Fibroblast of lung (primary cell): ENCODE results near the gene SIM1. TPM values are rescaled to one million over a fixed set of nuclear protein-coding genes. Genes with fewer than 3 reads are reported as not detected.

ENCODE experiments used
- DNase-seq, 2 donors: peaks; one replicate each; pipeline versions ENCODE4 v3.0.0 to v3.0.0-alpha.2; 2010; ENCODE audit warnings: low read depth in 2 of 2
- H2AFZ ChIP-seq: 2 replicates; pipeline ENCODE4 v1.5.1; 2012; ENCODE audit warnings: low read length, control low read depth, inconsistent platforms
- H3K27ac ChIP-seq: 2 replicates; pipeline ENCODE4 v1.5.1; 2011; ENCODE audit warnings: low read length, control low read depth; ENCODE audit not compliant: insufficient read depth
- H3K27me3 ChIP-seq: 2 replicates; pipeline ENCODE4 v1.5.1; 2011; ENCODE audit warnings: mild to moderate bottlenecking, low read length; ENCODE audit not compliant: control insufficient read depth, insufficient read depth
- H3K36me3 ChIP-seq: 2 replicates; pipeline ENCODE4 v1.5.1; 2011; ENCODE audit warnings: low read length; ENCODE audit not compliant: control insufficient read depth, insufficient read depth
- H3K4me1 ChIP-seq: 2 replicates; pipeline ENCODE4 v1.5.1; 2011; ENCODE audit warnings: low read length; ENCODE audit not compliant: control insufficient read depth, insufficient read depth; ENCODE audit errors: extremely low read depth
- H3K4me2 ChIP-seq: 2 replicates; pipeline ENCODE4 v1.5.1; 2011; ENCODE audit warnings: low read length, control low read depth; ENCODE audit not compliant: insufficient read depth; ENCODE audit errors: extremely low read depth
- H3K4me3 ChIP-seq, 4 experiments: fragments of 200-600 bp in 1 of 4; sonication (generic) in 1 of 4; replicated peaks in 1 of 4; 2 replicates each; pipeline ENCODE4 v1.5.1; 2011 to 2016; ENCODE audit warnings: low read length in 4 of 4, low read depth in 3 of 4, mild to moderate bottlenecking in 3 of 4, control low read depth in 2 of 4, inconsistent platforms in 1 of 4, mixed read lengths in 1 of 4; ENCODE audit not compliant: insufficient read depth in 1 of 4; ENCODE audit errors: control extremely low read depth in 1 of 4
- H3K79me2 ChIP-seq: 2 replicates; pipeline ENCODE4 v1.5.1; 2012; ENCODE audit warnings: mild to moderate bottlenecking, low read length, inconsistent platforms; ENCODE audit not compliant: control insufficient read depth, insufficient read depth
- H3K9ac ChIP-seq: 2 replicates; pipeline ENCODE4 v1.5.1; 2011; ENCODE audit warnings: mild to moderate bottlenecking, low read length, control low read depth; ENCODE audit not compliant: insufficient read depth
- H3K9me3 ChIP-seq: 2 replicates; pipeline ENCODE4 v1.5.1; 2012; ENCODE audit warnings: low read depth, low read length; ENCODE audit not compliant: control insufficient read depth, insufficient read depth
- H4K20me1 ChIP-seq: 2 replicates; pipeline ENCODE4 v1.5.1; 2011; ENCODE audit warnings: low read length; ENCODE audit not compliant: control insufficient read depth, insufficient read depth; ENCODE audit errors: extremely low read depth
- EZH2 ChIP-seq: IDR thresholded peaks from 2 replicates; pipeline ENCODE4 v1.5.1; 2012; ENCODE audit warnings: low read length, control low read depth, mild to moderate bottlenecking; ENCODE audit errors: missing control alignments
- polyA plus RNA-seq, 2 donors: library from polyadenylated mRNA; depleted of rRNA in 1 of 2; stranded (reverse) in 1 of 2; unstranded in 1 of 2; fragments of >200 nt; gene quantifications; 2 replicates each; pipeline ENCODE4 v1.2.1, GENCODE V29; 2011 to 2012; ENCODE audit warnings: missing spikeins in 1 of 2
- total RNA-seq: library from RNA; depleted of rRNA; stranded (reverse); fragments of >200 nt; gene quantifications from 2 replicates; pipeline ENCODE4 v1.2.1, GENCODE V29; 2014
- TF ChIP-seq, protein P1 (sequence below), 2 donors: IDR thresholded peaks in 1 of 2; conservative IDR thresholded peaks in 1 of 2; 1 replicate in 1 of 2; 2 replicates in 1 of 2; pipeline ENCODE4 v1.5.1; 2011 to 2012; ENCODE audit warnings: low read length in 2 of 2, control low read depth in 1 of 2, inconsistent platforms in 1 of 2, low read depth in 1 of 2, mild to moderate bottlenecking in 1 of 2

SIM1 gene
- total and polyA plus RNA-seq, 2 donors (not counting 1 experiment from before 2014, with no cell fraction given) = not detected

DNA sequence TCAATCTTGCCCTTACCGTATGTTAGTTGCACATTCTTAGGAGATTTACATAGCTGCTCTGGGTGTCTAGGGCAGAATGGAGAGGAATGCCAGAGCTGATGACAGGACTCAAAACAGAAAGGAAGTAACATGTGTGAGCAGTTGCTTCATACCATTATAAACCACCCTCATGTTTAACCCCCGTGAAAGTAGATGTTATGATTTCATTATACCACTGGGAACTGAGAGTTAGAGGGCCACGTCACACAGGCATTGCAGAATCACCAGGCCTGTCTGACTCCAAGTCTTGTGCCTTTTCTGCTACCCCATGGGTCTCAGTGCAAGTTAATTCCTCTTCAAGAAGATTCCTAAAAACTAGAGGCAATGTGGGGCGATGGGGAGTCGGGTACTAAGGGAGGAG is 23.5 kb upstream of the SIM1 start:
- Histone ChIP-seq H3K4me1 (no peaks in the 10 kb centered on the region), H2AFZ (no peak overlapping the region), H3K27ac (no peak overlapping the region), H3K9ac (no peak overlapping the region), H4K20me1 (no peaks in the 10 kb centered on the region), H3K79me2 (no peaks in the 10 kb centered on the region), H3K9me3 (no peaks in the 10 kb centered on the region), H3K4me3 (no peak overlapping the region), H3K4me2 (no peak overlapping the region), H3K27me3 (peaks cover 12% of the 10 kb centered on the region), H3K36me3 (no peaks in the 10 kb centered on the region)
- DNase-seq = no peak
- TF ChIP-seq, protein P1, sequence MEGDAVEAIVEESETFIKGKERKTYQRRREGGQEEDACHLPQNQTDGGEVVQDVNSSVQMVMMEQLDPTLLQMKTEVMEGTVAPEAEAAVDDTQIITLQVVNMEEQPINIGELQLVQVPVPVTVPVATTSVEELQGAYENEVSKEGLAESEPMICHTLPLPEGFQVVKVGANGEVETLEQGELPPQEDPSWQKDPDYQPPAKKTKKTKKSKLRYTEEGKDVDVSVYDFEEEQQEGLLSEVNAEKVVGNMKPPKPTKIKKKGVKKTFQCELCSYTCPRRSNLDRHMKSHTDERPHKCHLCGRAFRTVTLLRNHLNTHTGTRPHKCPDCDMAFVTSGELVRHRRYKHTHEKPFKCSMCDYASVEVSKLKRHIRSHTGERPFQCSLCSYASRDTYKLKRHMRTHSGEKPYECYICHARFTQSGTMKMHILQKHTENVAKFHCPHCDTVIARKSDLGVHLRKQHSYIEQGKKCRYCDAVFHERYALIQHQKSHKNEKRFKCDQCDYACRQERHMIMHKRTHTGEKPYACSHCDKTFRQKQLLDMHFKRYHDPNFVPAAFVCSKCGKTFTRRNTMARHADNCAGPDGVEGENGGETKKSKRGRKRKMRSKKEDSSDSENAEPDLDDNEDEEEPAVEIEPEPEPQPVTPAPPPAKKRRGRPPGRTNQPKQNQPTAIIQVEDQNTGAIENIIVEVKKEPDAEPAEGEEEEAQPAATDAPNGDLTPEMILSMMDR (conservative IDR thresholded peaks at IDR 0.05 in 1 of 2, IDR thresholded peaks at IDR 0.05 in 1 of 2; ENCODE audit: low read depth in 1 of 2, low read length in 2 of 2) = no peak
- TF ChIP-seq EZH2 = no peak

DNA sequence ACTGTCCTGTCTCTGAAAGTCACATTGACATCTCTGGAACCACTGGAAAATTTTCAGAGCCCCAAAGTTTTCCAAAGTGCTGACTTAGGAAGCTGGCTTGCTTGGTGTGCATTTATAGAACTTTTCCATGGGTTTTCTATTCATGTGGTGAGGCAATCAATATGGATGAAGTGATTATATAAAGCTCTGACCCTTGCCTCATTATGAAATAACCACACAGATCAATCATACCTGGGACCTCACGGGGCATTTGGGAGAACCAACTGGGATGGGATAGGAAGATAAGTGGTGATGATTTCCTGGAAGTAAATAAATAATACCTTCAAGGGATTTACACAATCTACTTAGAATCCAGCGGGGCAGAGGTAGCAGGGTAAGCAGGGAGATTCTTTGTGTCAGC is 22.9 kb upstream of the SIM1 start:
- Histone ChIP-seq H3K36me3 (no peaks in the 10 kb centered on the region), H4K20me1 (no peaks in the 10 kb centered on the region), H3K4me1 (no peaks in the 10 kb centered on the region), H2AFZ (no peak overlapping the region), H3K4me2 (no peak overlapping the region), H3K27ac (no peak overlapping the region), H3K27me3 (peaks cover 12% of the 10 kb centered on the region), H3K79me2 (no peaks in the 10 kb centered on the region), H3K4me3 (no peak overlapping the region), H3K9me3 (no peaks in the 10 kb centered on the region), H3K9ac (no peak overlapping the region)
- TF ChIP-seq EZH2 = no peak
- TF ChIP-seq, protein P1 (conservative IDR thresholded peaks at IDR 0.05 in 1 of 2, IDR thresholded peaks at IDR 0.05 in 1 of 2; ENCODE audit: low read depth in 1 of 2, low read length in 2 of 2) = no peak
- no peak for DNase-seq

DNA sequence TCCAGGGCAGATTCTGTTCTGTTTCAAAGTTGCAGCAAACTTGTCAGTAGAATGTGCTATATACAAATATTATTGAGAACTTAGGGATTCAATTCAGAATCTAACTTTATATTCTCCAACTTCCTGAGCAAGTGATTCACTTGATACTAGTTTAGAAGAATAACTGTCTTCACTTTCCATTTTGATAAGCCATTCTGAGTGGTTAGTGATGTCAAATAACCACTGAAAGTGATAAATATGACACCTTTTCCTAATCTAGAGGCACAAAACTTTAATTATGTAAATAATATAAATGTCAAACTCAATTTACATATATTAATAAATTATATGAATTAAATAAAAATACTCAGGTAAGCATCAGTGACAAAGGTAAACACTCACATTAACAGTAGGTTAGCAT is 20.5 kb upstream of the SIM1 start:
- H4K20me1 ChIP-seq = no peaks in the 10 kb centered on the region
- H3K4me2 ChIP-seq = no peak overlapping the region
- no peak for DNase-seq
- H3K27me3 ChIP-seq = peaks cover 10% of the 10 kb centered on the region
- no peak overlapping the region for H3K9ac ChIP-seq
- no peak for TF ChIP-seq EZH2
- TF ChIP-seq, protein P1 (conservative IDR thresholded peaks at IDR 0.05 in 1 of 2, IDR thresholded peaks at IDR 0.05 in 1 of 2; ENCODE audit: low read depth in 1 of 2, low read length in 2 of 2) = no peak
- no peak overlapping the region for H2AFZ ChIP-seq
- no peaks in the 10 kb centered on the region for H3K9me3 ChIP-seq
- H3K4me3 ChIP-seq = no peak overlapping the region
- no peaks in the 10 kb centered on the region for H3K79me2 ChIP-seq
- H3K36me3 ChIP-seq = no peaks in the 10 kb centered on the region
- no peaks in the 10 kb centered on the region for H3K4me1 ChIP-seq
- H3K27ac ChIP-seq = no peak overlapping the region
